ENCODE data around the gene CR1L.
"Not testable (repeated sequence)": the region's sequence is repeated elsewhere in the genome, so short reads cannot be mapped to it uniquely, and the experiment has no call there.

The CR1L gene

GRCh38 chr1:207682872-207683434 lies 38.0 kb downstream of the CR1L start:
- not testable (repeated sequence) for DNase-seq (ENCODE audit: low read depth in 2 of 2)

GRCh38 chr1:207690551-207690950 lies 45.6 kb downstream of the CR1L start:
- not testable (repeated sequence) for DNase-seq (ENCODE audit: low read depth in 2 of 2)

DNA sequence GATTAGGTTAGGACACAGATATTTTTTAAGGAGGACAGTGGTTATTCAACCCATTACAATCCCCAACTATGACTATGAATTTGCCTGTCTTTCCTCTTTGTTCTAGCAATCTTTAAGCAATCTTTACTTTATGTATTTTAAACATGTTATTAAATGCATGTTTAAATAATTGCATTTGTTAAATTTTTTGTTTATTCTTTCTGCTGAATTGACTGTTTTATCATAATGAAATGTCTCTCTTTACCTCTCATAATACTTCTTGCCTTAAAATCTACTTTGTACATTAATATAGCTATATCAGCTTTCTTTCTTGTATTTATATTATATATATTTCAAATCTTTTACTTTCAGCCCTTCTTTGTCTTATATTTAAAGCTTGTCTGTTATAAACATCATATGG lies 46.1 kb downstream of the CR1L start:
- DNase-seq (ENCODE audit: low read depth in 2 of 2) = no peak

DNA sequence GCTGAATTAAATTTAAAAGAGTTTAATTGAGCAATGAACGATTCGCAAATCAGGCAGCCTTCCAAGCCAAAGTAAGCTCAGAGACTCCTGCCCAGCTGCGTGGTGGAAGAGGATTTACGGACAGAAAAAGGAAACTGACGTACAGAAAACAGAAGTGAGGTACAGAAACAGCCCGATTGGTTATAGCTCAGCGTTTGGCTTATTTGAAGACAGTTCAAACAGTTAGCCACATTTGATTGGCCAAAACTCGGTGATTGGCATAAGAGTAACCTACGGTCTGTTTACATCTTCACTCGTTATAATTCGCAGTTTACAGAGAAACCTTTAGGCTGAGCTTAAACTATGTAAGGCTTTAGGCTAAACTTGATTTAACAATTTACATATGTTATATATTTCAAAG lies 46.9 kb downstream of the CR1L start:
- DNase-seq (ENCODE audit: low read depth in 2 of 2) = no peak

DNA sequence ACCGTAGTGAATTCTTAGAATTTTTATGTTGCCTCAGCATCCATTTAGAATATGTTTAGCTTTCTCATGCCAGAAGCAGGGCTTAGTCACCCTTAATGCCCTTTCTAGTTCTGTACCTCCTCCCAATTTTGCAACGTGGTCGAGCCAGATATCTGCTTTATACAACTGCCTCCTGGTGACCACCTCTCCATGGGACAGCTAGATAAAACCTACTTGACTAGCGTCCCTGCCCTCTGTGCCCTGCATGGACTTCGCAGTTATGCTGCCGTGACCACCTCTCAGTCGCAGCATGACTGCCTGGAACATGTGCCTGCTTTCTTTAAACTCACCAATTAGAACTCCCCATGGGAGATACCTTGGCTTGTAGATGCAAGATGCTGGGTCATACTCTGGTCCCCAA lies 47.4 kb downstream of the CR1L start:
- not testable (repeated sequence) for DNase-seq (ENCODE audit: low read depth in 2 of 2)

DNA sequence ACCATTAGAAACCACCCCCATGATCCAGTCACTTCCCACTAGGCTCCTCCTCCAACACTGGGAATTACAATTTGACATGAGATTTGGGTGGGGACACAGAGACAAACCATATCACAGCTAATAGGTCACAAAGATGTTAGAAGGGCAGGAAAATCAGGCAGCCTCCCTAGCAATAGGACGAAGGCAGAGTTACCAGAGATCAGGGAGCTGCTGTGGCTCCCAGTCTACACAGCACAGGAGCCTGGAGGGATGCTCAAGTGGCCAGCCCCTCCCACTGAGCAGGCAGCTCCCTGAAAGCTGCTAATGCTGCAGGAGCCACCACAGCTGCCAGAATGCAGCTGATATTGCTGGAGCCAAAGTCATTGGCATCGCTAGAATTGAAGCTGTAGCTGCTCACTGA lies 51.0 kb downstream of the CR1L start:
- no peak for DNase-seq (ENCODE audit: low read depth in 2 of 2)

GRCh38 chr1:207698822-207699483 lies 54.0 kb downstream of the CR1L start:
- no peak for DNase-seq (ENCODE audit: low read depth in 2 of 2)

DNA sequence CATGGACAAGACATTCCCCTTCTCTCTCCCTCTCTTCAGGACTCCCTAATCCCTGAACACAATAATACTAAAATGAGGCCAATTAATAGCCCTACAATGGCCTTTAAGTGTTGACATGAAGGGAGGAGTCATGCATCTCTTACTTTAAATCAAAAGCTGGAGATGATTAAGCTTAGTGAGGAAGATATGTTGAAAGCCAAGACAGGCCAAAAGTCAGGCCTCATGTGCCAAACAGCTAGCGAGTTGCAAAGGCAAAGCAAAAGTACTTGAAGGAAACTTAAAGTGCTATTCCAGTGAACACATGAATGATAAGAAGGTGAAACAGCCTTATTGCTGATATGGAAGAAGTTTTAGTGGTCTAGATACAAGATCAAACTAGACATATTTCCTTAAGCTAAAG lies 57.4 kb downstream of the CR1L start:
- DNase-seq (ENCODE audit: low read depth in 2 of 2) = no peak

GRCh38 chr1:207703712-207704111 lies 58.8 kb downstream of the CR1L start:
- no peak for DNase-seq (ENCODE audit: low read depth in 2 of 2)

DNA sequence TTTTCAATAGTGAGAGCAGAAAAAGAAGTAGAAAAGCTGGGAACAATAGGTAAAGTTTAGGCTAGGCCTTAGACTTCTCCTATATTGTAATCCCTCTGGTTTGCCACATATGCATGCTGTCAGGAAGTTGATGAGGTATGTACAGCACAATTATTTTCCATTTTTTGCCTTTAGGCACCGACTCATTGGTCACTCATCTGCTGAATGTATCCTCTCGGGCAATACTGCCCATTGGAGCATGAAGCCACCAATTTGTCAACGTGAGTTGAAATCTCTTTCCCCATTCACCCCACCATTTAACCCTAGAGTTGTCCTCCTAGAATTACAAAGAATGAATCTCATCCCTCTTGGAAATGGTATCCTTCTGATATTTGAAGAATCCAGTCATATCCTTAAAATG lies 63.1 kb downstream of the CR1L start:
- not testable (repeated sequence) for DNase-seq (ENCODE audit: low read depth in 2 of 2)

GRCh38 chr1:207711285-207711684 lies 66.4 kb downstream of the CR1L start:
- no peak for DNase-seq (ENCODE audit: low read depth in 2 of 2)

- DNase-seq (ENCODE audit: low read depth in 2 of 2) = not testable (repeated sequence)
Measured at GRCh38 chr1:207712701-207713100, 67.8 kb downstream of the CR1L start.

- no peak for DNase-seq (ENCODE audit: low read depth in 2 of 2)
Measured at GRCh38 chr1:207713529-207713928, 68.6 kb downstream of the CR1L start.

- DNase-seq (ENCODE audit: low read depth in 2 of 2) = no peak
Measured at GRCh38 chr1:207719234-207719633, 74.3 kb downstream of the CR1L start.

- DNase-seq (ENCODE audit: low read depth in 2 of 2) = not testable (repeated sequence)
Measured at GRCh38 chr1:207728200-207728858, 83.4 kb downstream of the CR1L start.

DNA sequence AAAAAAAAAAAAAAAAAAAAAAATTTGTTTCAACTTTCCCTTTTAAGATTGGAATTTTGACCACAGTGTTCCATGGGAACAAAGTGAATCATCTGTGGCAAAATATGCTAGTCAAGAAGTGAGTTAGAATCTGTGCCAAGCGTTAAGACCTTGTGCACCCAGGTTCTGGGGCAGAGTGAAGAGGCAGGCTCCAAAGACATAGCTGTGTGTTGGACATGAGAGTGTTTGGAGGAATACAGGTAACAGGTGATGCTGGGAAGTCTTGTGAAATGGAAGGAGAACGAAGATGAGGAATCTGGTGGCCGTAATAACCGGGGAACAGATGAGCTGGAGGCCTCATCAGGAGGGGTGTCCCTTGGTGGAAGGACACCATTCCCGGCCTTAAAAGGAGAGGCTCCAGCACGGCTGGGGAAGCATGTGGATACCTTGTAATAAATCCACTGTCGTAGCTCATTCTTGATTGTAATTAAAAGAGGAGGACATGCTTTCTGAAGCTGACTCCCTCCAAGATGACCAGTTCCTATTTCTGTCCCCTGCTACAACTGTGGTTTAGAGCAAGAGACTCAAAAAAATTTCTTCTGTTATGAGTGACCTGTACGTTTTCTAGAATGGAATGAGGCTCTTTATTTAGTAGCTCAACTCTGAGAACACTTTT lies 92.7 kb downstream of the CR1L start:
- DNase-seq (ENCODE audit: low read depth in 2 of 2) = not testable (repeated sequence)

GRCh38 chr1:207738158-207738659 lies 93.3 kb downstream of the CR1L start:
- not testable (repeated sequence) for DNase-seq (ENCODE audit: low read depth in 2 of 2)

DNA sequence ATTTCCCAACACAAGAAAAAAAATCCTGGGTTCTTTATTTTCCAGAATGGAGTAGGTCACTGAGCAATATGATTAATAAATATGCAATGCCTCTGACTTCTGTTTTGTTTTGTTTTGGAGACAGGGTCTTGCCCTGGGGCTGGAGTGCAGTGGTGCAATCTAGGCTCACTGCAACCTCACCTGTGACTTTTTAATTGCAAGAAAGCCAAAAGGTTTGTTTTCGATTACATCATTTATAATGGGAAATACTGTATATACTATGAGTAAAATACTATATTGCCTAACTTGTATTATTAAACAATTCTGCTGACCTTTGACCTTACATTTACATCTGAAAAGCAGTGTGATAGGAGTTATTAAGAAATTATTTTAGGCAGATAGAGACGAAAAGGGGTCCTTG lies 95.3 kb downstream of the CR1L start:
- no peak for DNase-seq (ENCODE audit: low read depth in 2 of 2)

DNA sequence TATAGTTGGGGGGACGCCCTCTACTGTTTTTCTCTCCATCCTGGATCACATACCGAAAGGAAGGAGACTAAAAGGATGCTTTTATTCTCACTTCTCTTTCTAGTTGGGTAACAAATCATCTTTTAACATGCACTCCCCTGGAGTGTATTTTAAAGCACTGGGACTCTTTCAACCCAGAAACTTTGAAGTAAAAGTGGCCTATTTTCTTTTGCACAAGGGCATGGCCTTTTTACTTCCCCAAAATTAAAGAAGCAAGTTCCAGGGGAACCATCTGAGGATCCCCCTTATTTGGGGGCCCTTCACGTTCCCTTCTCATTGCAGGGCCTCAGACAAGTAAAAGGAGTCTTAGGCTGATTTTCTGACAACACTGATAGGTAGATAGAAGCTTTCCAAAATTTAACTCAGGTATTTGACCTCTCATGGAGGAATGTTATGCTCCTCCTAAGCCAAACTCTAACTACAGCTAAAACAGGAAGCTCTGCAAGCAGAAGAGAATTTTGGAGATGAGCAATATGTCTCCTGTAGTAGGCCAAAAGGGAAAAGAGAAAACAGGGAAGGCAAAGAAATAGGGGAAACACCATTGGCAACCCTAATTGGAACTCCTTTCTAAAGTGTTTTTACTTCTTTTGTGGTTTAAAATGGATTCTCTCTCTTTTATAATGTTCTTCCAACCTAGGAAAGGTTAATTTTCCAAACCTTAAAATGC lies 98.1 kb downstream of the CR1L start:
- DNase-seq (ENCODE audit: low read depth in 2 of 2) = no peak

- DNase-seq (ENCODE audit: low read depth in 2 of 2) = no peak
Measured at GRCh38 chr1:207744000-207744534, 99.1 kb downstream of the CR1L start.

- no peak for DNase-seq (ENCODE audit: low read depth in 2 of 2)
Measured at GRCh38 chr1:207745285-207745684, 100.4 kb downstream of the CR1L start.

All from stimulated activated CD8-positive, alpha-beta memory T cell treated with anti-CD3 and anti-CD28 coated beads, Interleukin-2, amount 100 ng/mL, for 1 hour (primary cell).